ENCODE measurements around the gene RIMS4. TPM values are rescaled to one million over a fixed set of nuclear protein-coding genes. Genes with fewer than 3 reads are reported as not detected.

RIMS4 gene
- polyA plus RNA-seq, 3 donors: not detected

GRCh38 chr20:44841955-44842354 lies 31.6 kb upstream of the RIMS4 start:
- Histone ChIP-seq H3K9ac (ENCODE audit: insufficient read depth, low read length, poor library complexity, severe bottlenecking) (no peak overlapping the region), H2AFZ (ENCODE audit: insufficient read depth, low read depth, low read length, poor library complexity, severe bottlenecking) (no peak overlapping the region), H3K79me2 (ENCODE audit: insufficient read depth, low read length) (no peaks in the 10 kb centered on the region), H3K4me1 (ENCODE audit: control insufficient read depth in 1 of 2, insufficient read depth in 2 of 2, low read length in 2 of 2) (no peaks in the 10 kb centered on the region), H4K20me1 (ENCODE audit: insufficient read depth, low read length) (no peaks in the 10 kb centered on the region), H3K4me2 (replicated peaks; ENCODE audit: extremely low read depth, low read length, poor library complexity, severe bottlenecking) (no peak overlapping the region), H3K9me3 (replicated peaks in 1 of 2; ENCODE audit: control insufficient read depth in 1 of 2, insufficient read depth in 1 of 2, low read length in 2 of 2) (no peaks in the 10 kb centered on the region), H3K4me3 (replicated peaks in 1 of 3; ENCODE audit: low read depth in 2 of 3, low read length in 3 of 3) (no peak overlapping the region), H3K27me3 (ENCODE audit: control insufficient read depth in 2 of 2, insufficient read depth in 2 of 2, low read length in 2 of 2) (peaks cover 2 to 4% of the 10 kb centered on the region in 2 donors), H3K36me3 (replicated peaks in 1 of 2; ENCODE audit: control insufficient read depth in 1 of 2, insufficient read depth in 2 of 2, low read length in 2 of 2) (no peaks in the 10 kb centered on the region), H3K27ac (ENCODE audit: low read depth in 1 of 2, low read length in 2 of 2) (no peak overlapping the region)
- TF ChIP-seq, protein P1, sequence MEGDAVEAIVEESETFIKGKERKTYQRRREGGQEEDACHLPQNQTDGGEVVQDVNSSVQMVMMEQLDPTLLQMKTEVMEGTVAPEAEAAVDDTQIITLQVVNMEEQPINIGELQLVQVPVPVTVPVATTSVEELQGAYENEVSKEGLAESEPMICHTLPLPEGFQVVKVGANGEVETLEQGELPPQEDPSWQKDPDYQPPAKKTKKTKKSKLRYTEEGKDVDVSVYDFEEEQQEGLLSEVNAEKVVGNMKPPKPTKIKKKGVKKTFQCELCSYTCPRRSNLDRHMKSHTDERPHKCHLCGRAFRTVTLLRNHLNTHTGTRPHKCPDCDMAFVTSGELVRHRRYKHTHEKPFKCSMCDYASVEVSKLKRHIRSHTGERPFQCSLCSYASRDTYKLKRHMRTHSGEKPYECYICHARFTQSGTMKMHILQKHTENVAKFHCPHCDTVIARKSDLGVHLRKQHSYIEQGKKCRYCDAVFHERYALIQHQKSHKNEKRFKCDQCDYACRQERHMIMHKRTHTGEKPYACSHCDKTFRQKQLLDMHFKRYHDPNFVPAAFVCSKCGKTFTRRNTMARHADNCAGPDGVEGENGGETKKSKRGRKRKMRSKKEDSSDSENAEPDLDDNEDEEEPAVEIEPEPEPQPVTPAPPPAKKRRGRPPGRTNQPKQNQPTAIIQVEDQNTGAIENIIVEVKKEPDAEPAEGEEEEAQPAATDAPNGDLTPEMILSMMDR (IDR thresholded peaks at IDR 0.05): no peak
- Mint-ChIP-seq H3K27ac (no peak overlapping the region), H3K36me3 (no peaks in the 10 kb centered on the region), H3K27me3 (ENCODE audit: low read depth in 3 of 3) (peaks cover 11 to 18% (median 15%) of the 10 kb centered on the region in 3 donors), H3K4me3 (no peak overlapping the region), H3K9me3 (peaks cover 0 to 7% (median 0%) of the 10 kb centered on the region in 7 donors), H3K4me1 (no peaks in the 10 kb centered on the region)
- DNase-seq: no peak
- WGBS (ENCODE audit: insufficient coverage): 83% methylated on average over 2 of the region's 6 CpGs
- intact Hi-C loops (cut with micrococcal nuclease): no loop called here

- H2AFZ ChIP-seq (ENCODE audit: insufficient read depth, low read depth, low read length, poor library complexity, severe bottlenecking): no peak overlapping the region
- TF ChIP-seq, protein P1 (IDR thresholded peaks at IDR 0.05): no peak
- H3K4me3 ChIP-seq (replicated peaks in 1 of 3; ENCODE audit: low read depth in 2 of 3, low read length in 3 of 3): no peak overlapping the region
- H3K9me3 ChIP-seq (replicated peaks in 1 of 2; ENCODE audit: control insufficient read depth in 1 of 2, insufficient read depth in 1 of 2, low read length in 2 of 2): no peaks in the 10 kb centered on the region
- H3K9me3 Mint-ChIP-seq: peaks cover 0 to 4% (median 0%) of the 10 kb centered on the region in 7 donors
- H3K4me2 ChIP-seq (replicated peaks; ENCODE audit: extremely low read depth, low read length, poor library complexity, severe bottlenecking): no peak overlapping the region
- H3K27me3 Mint-ChIP-seq (ENCODE audit: low read depth in 3 of 3): peaks cover 9 to 15% (median 12%) of the 10 kb centered on the region in 3 donors
- no peak for DNase-seq
- intact Hi-C loops (cut with micrococcal nuclease): no loop called here
- H3K4me1 Mint-ChIP-seq: no peaks in the 10 kb centered on the region
- no peaks in the 10 kb centered on the region for H3K36me3 ChIP-seq (replicated peaks in 1 of 2; ENCODE audit: control insufficient read depth in 1 of 2, insufficient read depth in 2 of 2, low read length in 2 of 2)
- H3K27ac Mint-ChIP-seq: no peak overlapping the region
- no peaks in the 10 kb centered on the region for H3K4me1 ChIP-seq (ENCODE audit: control insufficient read depth in 1 of 2, insufficient read depth in 2 of 2, low read length in 2 of 2)
- 78% methylated on average over 1 of the region's 5 CpGs for WGBS (ENCODE audit: insufficient coverage)
- peaks cover 2 to 6% of the 10 kb centered on the region in 2 donors for H3K27me3 ChIP-seq (ENCODE audit: control insufficient read depth in 2 of 2, insufficient read depth in 2 of 2, low read length in 2 of 2)
- no peaks in the 10 kb centered on the region for H3K36me3 Mint-ChIP-seq
- H3K4me3 Mint-ChIP-seq: no peak overlapping the region
- no peaks in the 10 kb centered on the region for H3K79me2 ChIP-seq (ENCODE audit: insufficient read depth, low read length)
- no peak overlapping the region for H3K9ac ChIP-seq (ENCODE audit: insufficient read depth, low read length, poor library complexity, severe bottlenecking)
- no peaks in the 10 kb centered on the region for H4K20me1 ChIP-seq (ENCODE audit: insufficient read depth, low read length)
- no peak overlapping the region for H3K27ac ChIP-seq (ENCODE audit: low read depth in 1 of 2, low read length in 2 of 2)
Observed at GRCh38 chr20:44840826-44841225, 30.5 kb upstream of the RIMS4 start.

Data from CD14-positive monocyte (primary cell).